Measurements from ENCODE around the gene POU2AF2.

DNA sequence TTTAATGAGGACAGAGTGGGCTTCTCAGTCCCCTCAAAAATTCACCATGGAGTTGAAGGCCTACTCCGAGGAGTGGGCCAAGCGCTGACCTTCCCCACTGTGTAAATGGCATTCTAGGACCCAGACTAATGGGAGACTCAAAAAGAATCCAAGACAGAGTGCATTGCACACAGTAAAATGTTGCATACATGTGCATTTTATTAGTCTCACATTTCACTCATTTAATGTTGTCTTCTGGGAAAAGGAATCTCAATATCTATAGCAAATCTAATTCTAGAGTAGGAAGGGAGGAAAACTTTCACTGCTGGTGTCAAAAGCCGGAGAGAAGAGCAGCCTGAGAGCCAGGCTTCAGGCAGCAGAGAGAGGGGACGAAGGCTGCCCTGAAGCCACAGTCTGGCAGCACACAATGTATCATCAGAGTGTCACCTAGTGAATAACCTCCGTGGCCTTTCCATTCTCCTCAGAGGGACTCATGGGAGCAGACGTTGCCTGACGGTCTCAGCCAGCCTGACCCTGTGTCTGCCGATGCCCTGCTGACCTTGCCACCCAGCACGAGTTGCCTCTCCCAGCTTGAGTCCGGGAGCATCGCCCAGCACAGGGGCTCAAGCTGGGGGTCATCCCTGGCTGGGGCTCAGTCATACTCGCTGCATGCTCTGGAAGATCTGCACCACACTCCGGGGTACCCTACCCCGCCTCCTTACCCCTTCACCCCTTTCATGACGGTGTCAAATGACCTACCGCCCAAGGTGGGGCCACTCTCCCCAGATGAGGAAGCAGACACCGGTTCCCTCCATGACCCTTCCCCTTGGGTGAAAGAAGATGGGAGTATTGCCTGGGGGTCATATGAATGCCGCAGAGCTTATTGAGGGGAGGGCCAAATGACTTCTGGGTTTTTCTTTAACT, 39.9 kb downstream of the POU2AF2 start:
- TF ChIP-seq, protein P1, sequence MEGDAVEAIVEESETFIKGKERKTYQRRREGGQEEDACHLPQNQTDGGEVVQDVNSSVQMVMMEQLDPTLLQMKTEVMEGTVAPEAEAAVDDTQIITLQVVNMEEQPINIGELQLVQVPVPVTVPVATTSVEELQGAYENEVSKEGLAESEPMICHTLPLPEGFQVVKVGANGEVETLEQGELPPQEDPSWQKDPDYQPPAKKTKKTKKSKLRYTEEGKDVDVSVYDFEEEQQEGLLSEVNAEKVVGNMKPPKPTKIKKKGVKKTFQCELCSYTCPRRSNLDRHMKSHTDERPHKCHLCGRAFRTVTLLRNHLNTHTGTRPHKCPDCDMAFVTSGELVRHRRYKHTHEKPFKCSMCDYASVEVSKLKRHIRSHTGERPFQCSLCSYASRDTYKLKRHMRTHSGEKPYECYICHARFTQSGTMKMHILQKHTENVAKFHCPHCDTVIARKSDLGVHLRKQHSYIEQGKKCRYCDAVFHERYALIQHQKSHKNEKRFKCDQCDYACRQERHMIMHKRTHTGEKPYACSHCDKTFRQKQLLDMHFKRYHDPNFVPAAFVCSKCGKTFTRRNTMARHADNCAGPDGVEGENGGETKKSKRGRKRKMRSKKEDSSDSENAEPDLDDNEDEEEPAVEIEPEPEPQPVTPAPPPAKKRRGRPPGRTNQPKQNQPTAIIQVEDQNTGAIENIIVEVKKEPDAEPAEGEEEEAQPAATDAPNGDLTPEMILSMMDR (IDR thresholded peaks at IDR 0.05; ENCODE audit: low read length), result no peak
- no peak for TF ChIP-seq EZH2 (IDR thresholded peaks at IDR 0.05; ENCODE audit: borderline replicate concordance, low read length)

Data from OCI-LY1 (cell line).